K562 (cell line): ENCODE data around the gene B3GALT5. TPM values are rescaled to one million over a fixed set of nuclear protein-coding genes. Genes with fewer than 3 reads are reported as not detected.

Experiments
- ATAC-seq: fragments of 200-7000 bp; cut with Tn5 transposase; 3 replicates; pipeline ENCODE4 v1.9.1; 2020; ENCODE audit warnings: moderate library complexity
- BruUV-seq: library from RNA; stranded (reverse); fragments of 400-500 nt; replicated peaks from 2 replicates; lab custom pipeline; 2021; lab: Mats Ljungman, UMichigan
- CTCF ChIA-PET: fragments of 300-600 bp; formaldehyde crosslinking; extraction: SDS; loops from one replicate; lab custom pipeline; 2021; ENCODE audit warnings: low intra/inter-chr PET ratio; lab: Yijun Ruan, JAX
- POLR2A ChIA-PET: fragments of 300-600, 350-650 bp; sonication (Branson Sonifier 250); formaldehyde crosslinking; extraction: SDS; loops from one replicate; lab custom pipeline; 2021; ENCODE audit warnings: antibody characterized with exemption, inconsistent platforms; lab: Yijun Ruan, JAX
- DNase-seq, 4 experiments: peaks; one replicate each; pipeline versions ENCODE4 v3.0.0 to v3.0.0-alpha.2; 2011 to 2018; ENCODE audit warnings: low spot score in 3 of 4, mixed read lengths in 3 of 4; ENCODE audit errors: extremely low read depth in 1 of 4
- FAIRE-seq: peaks from 2 replicates; lab custom pipeline; 2011; peaks lifted over from hg19 to GRCh38; lab: Jason Lieb, UNC
- H2AFZ ChIP-seq: 2 replicates; pipeline ENCODE4 v1.6.0; 2011; ENCODE audit warnings: low read depth, low read length, control low read depth, inconsistent platforms
- H3K27ac ChIP-seq: fragments of 200-600 bp; 3 replicates; pipeline ENCODE4 v1.8.0; 2011; ENCODE audit warnings: low read depth, mild to moderate bottlenecking, control low read depth, inconsistent platforms, low read length, moderate library complexity, mixed read lengths; ENCODE audit errors: extremely low read depth
- H3K27me3 ChIP-seq, 2 experiments: fragments of 300-600 bp in 1 of 2; 2 replicates in 1 of 2; 3 replicates in 1 of 2; pipeline versions ENCODE4 v1.6.0 to v1.8.0; 2011; ENCODE audit warnings: inconsistent platforms in 2 of 2, low read length in 2 of 2, mild to moderate bottlenecking in 1 of 2, mixed read lengths in 1 of 2, moderate library complexity in 1 of 2; ENCODE audit not compliant: control insufficient read depth in 2 of 2, insufficient read depth in 2 of 2
- H3K36me3 ChIP-seq: fragments of 300-600 bp; 3 replicates; pipeline ENCODE4 v1.8.0; 2011; ENCODE audit warnings: mild to moderate bottlenecking, low read length, inconsistent platforms; ENCODE audit not compliant: control insufficient read depth, insufficient read depth
- H3K4me1 ChIP-seq, 2 experiments: fragments of 200-600 bp in 1 of 2; replicated peaks in 1 of 2; 2 replicates in 1 of 2; 3 replicates in 1 of 2; pipeline versions ENCODE4 v1.5.1 to v1.8.0; 2011; ENCODE audit warnings: inconsistent platforms in 2 of 2, low read length in 2 of 2, mild to moderate bottlenecking in 1 of 2, mixed read lengths in 1 of 2, moderate library complexity in 1 of 2; ENCODE audit not compliant: control insufficient read depth in 2 of 2, insufficient read depth in 2 of 2
- H3K4me2 ChIP-seq: 2 replicates; pipeline ENCODE4 v1.6.1; 2011; ENCODE audit warnings: low read length, control low read depth, inconsistent platforms, mixed read lengths; ENCODE audit not compliant: insufficient read depth
- H3K4me3 ChIP-seq: fragments of 200-600 bp; sonication (generic), shearing (Covaris generic); 2 replicates; pipeline ENCODE4 v1.5.1; 2016; ENCODE audit warnings: control low read depth, inconsistent platforms
- H3K79me2 ChIP-seq: fragments of 200-600 bp; 3 replicates; pipeline ENCODE4 v1.8.0; 2011; ENCODE audit warnings: low read length, inconsistent platforms; ENCODE audit not compliant: control insufficient read depth, insufficient read depth
- H3K9ac ChIP-seq, 2 experiments: 2 replicates each; pipeline versions ENCODE4 v1.6.0 to v1.6.1; 2011; ENCODE audit warnings: low read depth in 2 of 2, low read length in 2 of 2, control low read depth in 1 of 2, inconsistent platforms in 1 of 2, mild to moderate bottlenecking in 1 of 2, mixed read lengths in 1 of 2; ENCODE audit not compliant: insufficient read depth in 1 of 2
- H3K9me1 ChIP-seq: one replicate; pipeline ENCODE4 v1.6.0; 2011; ENCODE audit warnings: inconsistent platforms, mild to moderate bottlenecking, low read length, moderate library complexity; ENCODE audit not compliant: control insufficient read depth, insufficient read depth
- H3K9me3 ChIP-seq: replicated peaks from 2 replicates; pipeline ENCODE4 v1.5.1; 2011; ENCODE audit warnings: low read depth, low read length, inconsistent platforms; ENCODE audit not compliant: control insufficient read depth, insufficient read depth
- H4K20me1 ChIP-seq: replicated peaks from 2 replicates; pipeline ENCODE4 v1.6.1; 2011; ENCODE audit warnings: low read length, inconsistent platforms, mixed read lengths; ENCODE audit not compliant: control insufficient read depth, insufficient read depth
- ELK1 ChIP-seq: sonication (generic); formaldehyde crosslinking; IDR thresholded peaks from 2 replicates; pipeline ENCODE4 v1.8.1; 2022; ENCODE audit warnings: missing genetic modification reagents
- NFYB ChIP-seq: IDR thresholded peaks from 2 replicates; pipeline ENCODE4 v1.6.1; 2011; ENCODE audit warnings: mild to moderate bottlenecking, moderate library complexity; ENCODE audit not compliant: insufficient read length; ENCODE audit errors: extremely low read depth
- NR0B1 ChIP-seq: fragments of 450-650 bp; IDR thresholded peaks from one replicate; pipeline ENCODE4 v1.6.1; 2018; ENCODE audit warnings: mild to moderate bottlenecking, moderate library complexity; ENCODE audit not compliant: partially characterized antibody
- TAF15 ChIP-seq: fragments of 200-400 bp; formaldehyde crosslinking; IDR thresholded peaks from 2 replicates; pipeline ENCODE4 v1.6.1; 2017; ENCODE audit warnings: mild to moderate bottlenecking, low read depth, low read length, moderate library complexity
- WGBS: fragments of 100-300 bp; shearing (Covaris generic); methylation state at CpG from one replicate; pipeline ENCODE4 v1.1.6; 2016; ENCODE audit warnings: low coverage, mixed read lengths; ENCODE audit not compliant: insufficient coverage; ENCODE audit errors: missing lambda C conversion rate; 5-methylcytosine and 5-hydroxymethylcytosine counted together
- in situ Hi-C: fragments of 300-500 bp; cut with MboI; formaldehyde crosslinking; loops from 4 replicates; pipeline ENCODE4 v1.15.0; 2018; ENCODE audit warnings: inconsistent platforms, mixed read lengths
- intact Hi-C: fragments of 100-400 bp; cut with micrococcal nuclease; formaldehyde crosslinking; loops from 2 replicates; pipeline ENCODE4 v1.14.2; 2022
- polyA plus RNA-seq, 8 experiments: library from polyadenylated mRNA; depleted of rRNA in 4 of 8; stranded (reverse) in 5 of 8; unstranded in 3 of 8; fragments of >200 nt; fragmentation: Nextera tagmentation in 2 of 8; fragmentation: Illumina TruSeq in 1 of 8; extraction: Ambion mirVana in 2 of 8; extraction: Trizol in 1 of 8; gene quantifications; 2 replicates each; pipeline versions ENCODE4 v1.2.1 to v1.2.3, GENCODE V29; 2011 to 2014; ENCODE audit warnings: inconsistent platforms in 1 of 8, missing spikeins in 1 of 8
- total RNA-seq, 7 experiments: library from RNA; depleted of rRNA in 6 of 7; stranded (reverse); fragments of >200 nt in 6 of 7; fragmentation: Illumina TruSeq in 2 of 7; extraction: Trizol in 2 of 7; gene quantifications; 2 replicates each; pipeline versions ENCODE4 v1.2.1 to v1.2.3, GENCODE V29; 2011 to 2021; ENCODE audit warnings: low replicate concordance in 1 of 7
- TF ChIP-seq, protein P1 (sequence below): sonication (generic); formaldehyde crosslinking; IDR thresholded peaks from 2 replicates; pipeline ENCODE4 v1.8.0; 2022; ENCODE audit warnings: mild to moderate bottlenecking, missing genetic modification reagents
- TF ChIP-seq, protein P2 (sequence below): fragments of 250-450 bp; sonication (Bioruptor Pico); IDR thresholded peaks from 2 replicates; pipeline ENCODE4 v1.5.0; 2021
- TF ChIP-seq, protein P3 (sequence below): sonication (generic); formaldehyde crosslinking; IDR thresholded peaks from 2 replicates; pipeline ENCODE4 v1.8.0; 2022; ENCODE audit warnings: mild to moderate bottlenecking, missing genetic modification reagents

B3GALT5 gene
- total and polyA plus RNA-seq, 9 of the 15 experiments (the other 6 are each of a cell fraction or from before 2014, with no cell fraction given): 0.02 TPM; not detected in 8

DNA sequence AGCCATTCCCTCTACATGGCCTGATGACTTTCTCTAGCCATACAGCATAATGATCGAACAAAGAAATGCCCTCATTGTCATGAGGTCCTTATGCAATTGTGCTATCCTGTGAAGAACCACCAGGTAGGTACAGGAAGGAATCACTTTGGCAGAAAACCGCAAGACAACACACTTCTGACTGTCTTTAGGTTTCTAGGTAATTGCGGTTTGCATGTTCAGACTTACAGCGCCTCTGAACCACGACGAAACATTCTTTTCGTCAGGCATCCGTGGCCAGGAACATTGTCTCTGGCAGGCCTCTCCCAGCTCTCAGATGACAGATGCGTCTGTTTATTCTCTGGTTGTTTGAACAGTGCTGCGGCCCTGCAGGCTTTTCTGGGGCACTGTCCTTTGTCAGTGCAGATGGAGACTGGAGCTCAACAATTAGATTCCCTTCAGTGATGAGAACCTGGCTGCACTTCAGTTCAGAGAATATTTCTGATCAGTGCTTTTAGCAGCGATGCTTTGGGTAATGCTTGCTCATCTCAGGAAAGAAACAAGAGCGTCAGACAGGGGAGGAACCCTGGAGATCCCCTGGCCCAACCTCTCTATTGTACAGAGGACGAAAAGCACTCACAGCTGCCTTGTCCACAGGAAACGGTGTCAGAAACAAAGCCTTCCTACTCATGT lies 63.4 kb downstream of the B3GALT5 start:
- WGBS: under 1% methylated on average over 14 of the region's 14 CpGs
- ATAC-seq: no peak; the same call in 2 of the 3 replicates

More for the DNA sequence above, 63.4 kb downstream of the B3GALT5 start:
- H3K36me3 ChIP-seq: no peaks in the 10 kb centered on the region
- CTCF ChIA-PET: no interaction called here
- no peaks in the 10 kb centered on the region for H3K79me2 ChIP-seq
- FAIRE-seq: no peak
- no peak overlapping the region for H2AFZ ChIP-seq
- BruUV-seq: no TSS peak
- in situ Hi-C loops: no loop called here
- H3K9me3 ChIP-seq: no peaks in the 10 kb centered on the region
- TF ChIP-seq ELK1 (CRISPR knock-in tag) (no peak), NR0B1 (no peak), NFYB (no peak), TAF15 (no peak)
- TF ChIP-seq, protein P1, sequence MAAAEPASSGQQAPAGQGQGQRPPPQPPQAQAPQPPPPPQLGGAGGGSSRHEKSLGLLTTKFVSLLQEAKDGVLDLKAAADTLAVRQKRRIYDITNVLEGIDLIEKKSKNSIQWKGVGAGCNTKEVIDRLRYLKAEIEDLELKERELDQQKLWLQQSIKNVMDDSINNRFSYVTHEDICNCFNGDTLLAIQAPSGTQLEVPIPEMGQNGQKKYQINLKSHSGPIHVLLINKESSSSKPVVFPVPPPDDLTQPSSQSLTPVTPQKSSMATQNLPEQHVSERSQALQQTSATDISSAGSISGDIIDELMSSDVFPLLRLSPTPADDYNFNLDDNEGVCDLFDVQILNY (CRISPR knock-in tag): no peak
- TF ChIP-seq, protein P2, sequence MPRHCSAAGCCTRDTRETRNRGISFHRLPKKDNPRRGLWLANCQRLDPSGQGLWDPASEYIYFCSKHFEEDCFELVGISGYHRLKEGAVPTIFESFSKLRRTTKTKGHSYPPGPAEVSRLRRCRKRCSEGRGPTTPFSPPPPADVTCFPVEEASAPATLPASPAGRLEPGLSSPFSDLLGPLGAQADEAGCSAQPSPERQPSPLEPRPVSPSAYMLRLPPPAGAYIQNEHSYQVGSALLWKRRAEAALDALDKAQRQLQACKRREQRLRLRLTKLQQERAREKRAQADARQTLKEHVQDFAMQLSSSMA (CRISPR knock-in tag): no peak
- TF ChIP-seq, protein P3, sequence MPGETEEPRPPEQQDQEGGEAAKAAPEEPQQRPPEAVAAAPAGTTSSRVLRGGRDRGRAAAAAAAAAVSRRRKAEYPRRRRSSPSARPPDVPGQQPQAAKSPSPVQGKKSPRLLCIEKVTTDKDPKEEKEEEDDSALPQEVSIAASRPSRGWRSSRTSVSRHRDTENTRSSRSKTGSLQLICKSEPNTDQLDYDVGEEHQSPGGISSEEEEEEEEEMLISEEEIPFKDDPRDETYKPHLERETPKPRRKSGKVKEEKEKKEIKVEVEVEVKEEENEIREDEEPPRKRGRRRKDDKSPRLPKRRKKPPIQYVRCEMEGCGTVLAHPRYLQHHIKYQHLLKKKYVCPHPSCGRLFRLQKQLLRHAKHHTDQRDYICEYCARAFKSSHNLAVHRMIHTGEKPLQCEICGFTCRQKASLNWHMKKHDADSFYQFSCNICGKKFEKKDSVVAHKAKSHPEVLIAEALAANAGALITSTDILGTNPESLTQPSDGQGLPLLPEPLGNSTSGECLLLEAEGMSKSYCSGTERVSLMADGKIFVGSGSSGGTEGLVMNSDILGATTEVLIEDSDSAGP (CRISPR knock-in tag): no peak
- TF ChIP-seq, all 486 proteins: peak for 0
- Histone ChIP-seq H4K20me1 (peaks cover 3% of the 10 kb centered on the region; the same call in 1 of the 2 replicates), H3K4me1 (no peaks in the 10 kb centered on the region), H3K9me1 (no peaks in the 10 kb centered on the region), H3K27me3 (peaks cover 31 to 42% of the 10 kb centered on the region in 2 experiments), H3K9ac (no peak overlapping the region), H3K4me2 (no peak overlapping the region), H3K4me3 (no peak overlapping the region), H3K27ac (no peak overlapping the region)
- POLR2A ChIA-PET: interaction anchor here (0.6 to 0.7 kb wide), 2 partner anchors 8 to 36 kb away, joined by 3 to 4 read pairs; no protein-coding TSS in a partner anchor
- DNase-seq: no peak
- intact Hi-C loops: no loop called here
